GM03348 (cell line): ENCODE data around the gene PRAF2.

Experiments
- DNase-seq: peaks from one replicate; pipeline ENCODE4 v3.0.0; 2012; ENCODE audit warnings: low spot score

PRAF2 gene

GRCh38 chrX:49073601-49074575 is at the start of gene PRAF2:
Gene PRAF2 (minus strand): TSS chrX:49074002. CDS start chrX:49073987, 15 bp downstream.
- DNase-seq, result peak; percentile 90

GRCh38 chrX:49122499-49122898 is 48.7 kb upstream of the PRAF2 start:
- no peak for DNase-seq

- no peak for DNase-seq
Measured at GRCh38 chrX:49120091-49120490, 46.3 kb upstream of the PRAF2 start.

- DNase-seq, result no peak
Measured at GRCh38 chrX:49117581-49117980, 43.8 kb upstream of the PRAF2 start.

GRCh38 chrX:49116716-49117115 is 42.9 kb upstream of the PRAF2 start:
- DNase-seq, result no peak

- DNase-seq, result no peak
Measured at GRCh38 chrX:49116076-49116475, 42.3 kb upstream of the PRAF2 start.

GRCh38 chrX:49111791-49112190 is 38.0 kb upstream of the PRAF2 start:
- DNase-seq, result no peak

- DNase-seq, result no peak
Measured at GRCh38 chrX:49110417-49110816, 36.6 kb upstream of the PRAF2 start.

- no peak for DNase-seq
Measured at GRCh38 chrX:49108641-49109040, 34.8 kb upstream of the PRAF2 start.

GRCh38 chrX:49106930-49107329 is 33.1 kb upstream of the PRAF2 start:
- peak; percentile 41 for DNase-seq

- DNase-seq, result no peak
Measured at GRCh38 chrX:49106296-49106695, 32.5 kb upstream of the PRAF2 start.

GRCh38 chrX:49103637-49104036 is 29.8 kb upstream of the PRAF2 start:
- no peak for DNase-seq

- no peak for DNase-seq
Measured at GRCh38 chrX:49102190-49102589, 28.4 kb upstream of the PRAF2 start.

GRCh38 chrX:49101629-49101984 is 27.8 kb upstream of the PRAF2 start:
- no peak for DNase-seq

- DNase-seq, result peak; percentile 99
Measured at GRCh38 chrX:49100704-49101628, 27.2 kb upstream of the PRAF2 start.

GRCh38 chrX:49096419-49096818 is 22.6 kb upstream of the PRAF2 start:
- no peak for DNase-seq

- DNase-seq, result no peak
Measured at GRCh38 chrX:49089553-49089952, 15.8 kb upstream of the PRAF2 start.

- no peak for DNase-seq
Measured at GRCh38 chrX:49082271-49082871, 8.6 kb upstream of the PRAF2 start.

GRCh38 chrX:49079489-49080428 is 6.0 kb upstream of the PRAF2 start, which contains the start of gene WDR45:
Gene WDR45 (minus strand): TSS chrX:49079887. CDS start chrX:49078095, 1,792 bp downstream.
- DNase-seq, result peak; percentile 85

GRCh38 chrX:49077941-49078340 is 4.1 kb upstream of the PRAF2 start:
- no peak for DNase-seq

- DNase-seq, result no peak
Measured at GRCh38 chrX:49075347-49075746, 1.5 kb upstream of the PRAF2 start.
